ENCODE results near the gene OSGEP. TPM values are rescaled to one million over a fixed set of nuclear protein-coding genes. Genes with fewer than 3 reads are reported as not detected.
A peak's percentile ranks its signal among the peaks of the same experiment; 100 is the strongest.

OSGEP gene
- total RNA-seq (2014; rRNA removed; shearing (Covaris generic); ENCODE audit: low replicate concordance) = 63.0 and 84.1 TPM in 2 replicates

GRCh38 chr14:20454516-20455354, at the start of gene OSGEP, which contains the start of gene APEX1:
Gene OSGEP (minus strand): TSS chr14:20454812. CDS start chr14:20454683, 129 bp downstream.
Gene APEX1 (plus strand): TSS chr14:20455226. CDS start chr14:20455646, 420 bp downstream.
- Histone ChIP-seq H3K9me3 (ENCODE audit: low read length) (no peaks in the 10 kb centered on the region), H2AFZ (ENCODE audit: low read length) (peak within 1 kb of the TSS; percentile 82), H4K20me1 (ENCODE audit: insufficient read depth, low read depth, low read length) (no peaks in the 10 kb centered on the region), H3K36me3 (ENCODE audit: insufficient read depth, low read length) (peaks cover 47% of the 10 kb centered on the region), H3K4me2 (ENCODE audit: low read depth, low read length, poor library complexity, severe bottlenecking) (peak within 1 kb of the TSS; percentile 81), H3K9ac (ENCODE audit: low read length) (peak within 1 kb of the TSS; percentile 83), H3K4me1 (ENCODE audit: low read length) (peaks cover 44% of the 10 kb centered on the region), H3K79me2 (ENCODE audit: low read length) (peaks cover 69% of the 10 kb centered on the region), H3K4me3 (ENCODE audit: low read length) (peak within 1 kb of the TSS; percentile 86), H3K27me3 (ENCODE audit: low read length) (no peaks in the 10 kb centered on the region), H3K9me2 (replicated peaks; ENCODE audit: insufficient read depth, low read length) (no peaks in the 10 kb centered on the region), H3K27ac (ENCODE audit: low read length) (peak within 1 kb of the TSS; percentile 80)
- peak; percentile 100 for DNase-seq

GRCh38 chr14:20503898-20504297, 49.3 kb upstream of the OSGEP start:
- Histone ChIP-seq H3K9me3 (ENCODE audit: low read length) (no peaks in the 10 kb centered on the region), H3K4me3 (ENCODE audit: low read length) (no peak overlapping the region), H3K36me3 (ENCODE audit: insufficient read depth, low read length) (no peaks in the 10 kb centered on the region), H3K27me3 (ENCODE audit: low read length) (no peaks in the 10 kb centered on the region), H3K4me1 (ENCODE audit: low read length) (no peaks in the 10 kb centered on the region), H3K9me2 (replicated peaks; ENCODE audit: insufficient read depth, low read length) (no peaks in the 10 kb centered on the region), H2AFZ (ENCODE audit: low read length) (0 out of 2 replicates have a peak overlapping the region, but pooled peaks have one; percentile 3), H3K4me2 (ENCODE audit: low read depth, low read length, poor library complexity, severe bottlenecking) (no peak overlapping the region), H3K79me2 (ENCODE audit: low read length) (no peaks in the 10 kb centered on the region), H3K27ac (ENCODE audit: low read length) (no peak overlapping the region), H4K20me1 (ENCODE audit: insufficient read depth, low read depth, low read length) (no peaks in the 10 kb centered on the region), H3K9ac (ENCODE audit: low read length) (no peak overlapping the region)
- DNase-seq = no peak

GRCh38 chr14:20501346-20501745, 46.7 kb upstream of the OSGEP start:
- no peak overlapping the region for H2AFZ ChIP-seq (ENCODE audit: low read length)
- no peaks in the 10 kb centered on the region for H3K79me2 ChIP-seq (ENCODE audit: low read length)
- H3K36me3 ChIP-seq (ENCODE audit: insufficient read depth, low read length) = no peaks in the 10 kb centered on the region
- no peak for DNase-seq
- H4K20me1 ChIP-seq (ENCODE audit: insufficient read depth, low read depth, low read length) = no peaks in the 10 kb centered on the region
- H3K9ac ChIP-seq (ENCODE audit: low read length) = no peak overlapping the region
- no peak overlapping the region for H3K27ac ChIP-seq (ENCODE audit: low read length)
- no peaks in the 10 kb centered on the region for H3K9me2 ChIP-seq (replicated peaks; ENCODE audit: insufficient read depth, low read length)
- no peaks in the 10 kb centered on the region for H3K4me1 ChIP-seq (ENCODE audit: low read length)
- no peaks in the 10 kb centered on the region for H3K9me3 ChIP-seq (ENCODE audit: low read length)
- H3K27me3 ChIP-seq (ENCODE audit: low read length) = no peaks in the 10 kb centered on the region
- H3K4me3 ChIP-seq (ENCODE audit: low read length) = no peak overlapping the region
- H3K4me2 ChIP-seq (ENCODE audit: low read depth, low read length, poor library complexity, severe bottlenecking) = no peak overlapping the region

- Histone ChIP-seq H4K20me1 (ENCODE audit: insufficient read depth, low read depth, low read length) (no peaks in the 10 kb centered on the region), H3K9ac (ENCODE audit: low read length) (no peak overlapping the region), H3K27me3 (ENCODE audit: low read length) (no peaks in the 10 kb centered on the region), H3K27ac (ENCODE audit: low read length) (no peak overlapping the region), H3K36me3 (ENCODE audit: insufficient read depth, low read length) (no peaks in the 10 kb centered on the region), H2AFZ (ENCODE audit: low read length) (no peak overlapping the region), H3K4me3 (ENCODE audit: low read length) (no peak overlapping the region), H3K4me1 (ENCODE audit: low read length) (no peaks in the 10 kb centered on the region), H3K9me2 (replicated peaks; ENCODE audit: insufficient read depth, low read length) (no peaks in the 10 kb centered on the region), H3K4me2 (ENCODE audit: low read depth, low read length, poor library complexity, severe bottlenecking) (no peak overlapping the region), H3K79me2 (ENCODE audit: low read length) (no peaks in the 10 kb centered on the region), H3K9me3 (ENCODE audit: low read length) (no peaks in the 10 kb centered on the region)
- no peak for DNase-seq
Observed at GRCh38 chr14:20499881-20500280, 45.3 kb upstream of the OSGEP start.

- H3K36me3 ChIP-seq (ENCODE audit: insufficient read depth, low read length) = no peaks in the 10 kb centered on the region
- H3K4me3 ChIP-seq (ENCODE audit: low read length) = no peak overlapping the region
- no peaks in the 10 kb centered on the region for H3K9me3 ChIP-seq (ENCODE audit: low read length)
- H3K27me3 ChIP-seq (ENCODE audit: low read length) = no peaks in the 10 kb centered on the region
- no peak overlapping the region for H3K9ac ChIP-seq (ENCODE audit: low read length)
- H3K4me1 ChIP-seq (ENCODE audit: low read length) = no peaks in the 10 kb centered on the region
- H3K27ac ChIP-seq (ENCODE audit: low read length) = no peak overlapping the region
- no peaks in the 10 kb centered on the region for H3K9me2 ChIP-seq (replicated peaks; ENCODE audit: insufficient read depth, low read length)
- no peaks in the 10 kb centered on the region for H3K79me2 ChIP-seq (ENCODE audit: low read length)
- no peak for DNase-seq
- H4K20me1 ChIP-seq (ENCODE audit: insufficient read depth, low read depth, low read length) = no peaks in the 10 kb centered on the region
- no peak overlapping the region for H3K4me2 ChIP-seq (ENCODE audit: low read depth, low read length, poor library complexity, severe bottlenecking)
- no peak overlapping the region for H2AFZ ChIP-seq (ENCODE audit: low read length)
Observed at GRCh38 chr14:20499108-20499507, 44.5 kb upstream of the OSGEP start.

- Histone ChIP-seq H2AFZ (ENCODE audit: low read length) (no peak overlapping the region), H3K27ac (ENCODE audit: low read length) (no peak overlapping the region), H3K27me3 (ENCODE audit: low read length) (no peaks in the 10 kb centered on the region), H3K79me2 (ENCODE audit: low read length) (no peaks in the 10 kb centered on the region), H3K9me3 (ENCODE audit: low read length) (no peaks in the 10 kb centered on the region), H3K36me3 (ENCODE audit: insufficient read depth, low read length) (no peaks in the 10 kb centered on the region), H3K9me2 (replicated peaks; ENCODE audit: insufficient read depth, low read length) (no peaks in the 10 kb centered on the region), H3K4me3 (ENCODE audit: low read length) (no peak overlapping the region), H4K20me1 (ENCODE audit: insufficient read depth, low read depth, low read length) (no peaks in the 10 kb centered on the region), H3K9ac (ENCODE audit: low read length) (no peak overlapping the region), H3K4me2 (ENCODE audit: low read depth, low read length, poor library complexity, severe bottlenecking) (no peak overlapping the region), H3K4me1 (ENCODE audit: low read length) (no peaks in the 10 kb centered on the region)
- DNase-seq = no peak
Observed at GRCh38 chr14:20498622-20499021, 44.0 kb upstream of the OSGEP start.

- Histone ChIP-seq H3K27me3 (ENCODE audit: low read length) (no peaks in the 10 kb centered on the region), H3K4me2 (ENCODE audit: low read depth, low read length, poor library complexity, severe bottlenecking) (no peak overlapping the region), H3K4me1 (ENCODE audit: low read length) (no peaks in the 10 kb centered on the region; the same call in 1 of the 2 replicates), H3K4me3 (ENCODE audit: low read length) (no peak overlapping the region), H3K9me2 (replicated peaks; ENCODE audit: insufficient read depth, low read length) (no peaks in the 10 kb centered on the region), H2AFZ (ENCODE audit: low read length) (no peak overlapping the region), H3K9me3 (ENCODE audit: low read length) (no peaks in the 10 kb centered on the region), H3K9ac (ENCODE audit: low read length) (no peak overlapping the region), H4K20me1 (ENCODE audit: insufficient read depth, low read depth, low read length) (no peaks in the 10 kb centered on the region), H3K79me2 (ENCODE audit: low read length) (no peaks in the 10 kb centered on the region), H3K36me3 (ENCODE audit: insufficient read depth, low read length) (no peaks in the 10 kb centered on the region), H3K27ac (ENCODE audit: low read length) (no peak overlapping the region)
- DNase-seq = no peak
Observed at GRCh38 chr14:20494935-20495766, 40.5 kb upstream of the OSGEP start.

- H3K4me3 ChIP-seq (ENCODE audit: low read length) = no peak overlapping the region
- H4K20me1 ChIP-seq (ENCODE audit: insufficient read depth, low read depth, low read length) = no peaks in the 10 kb centered on the region
- H3K4me2 ChIP-seq (ENCODE audit: low read depth, low read length, poor library complexity, severe bottlenecking) = no peak overlapping the region
- no peaks in the 10 kb centered on the region for H3K79me2 ChIP-seq (ENCODE audit: low read length)
- no peaks in the 10 kb centered on the region for H3K9me3 ChIP-seq (ENCODE audit: low read length)
- H3K9me2 ChIP-seq (replicated peaks; ENCODE audit: insufficient read depth, low read length) = no peaks in the 10 kb centered on the region
- no peaks in the 10 kb centered on the region for H3K27me3 ChIP-seq (ENCODE audit: low read length)
- no peak overlapping the region for H3K27ac ChIP-seq (ENCODE audit: low read length)
- peaks cover 11% of the 10 kb centered on the region for H3K4me1 ChIP-seq (ENCODE audit: low read length)
- H3K9ac ChIP-seq (ENCODE audit: low read length) = no peak overlapping the region
- no peaks in the 10 kb centered on the region for H3K36me3 ChIP-seq (ENCODE audit: insufficient read depth, low read length)
- DNase-seq = no peak
- H2AFZ ChIP-seq (ENCODE audit: low read length) = no peak overlapping the region
Observed at GRCh38 chr14:20493634-20494033, 39.0 kb upstream of the OSGEP start.

All from Karpas-422 (cell line).